Measurements from ENCODE around the gene FRMD5.

GRCh38 chr15:44125879-44126278 lies 69.2 kb downstream of the FRMD5 start:
- TF ChIP-seq CTCF (IDR thresholded peaks at IDR 0.05; ENCODE audit: insufficient read depth, low read length, poor library complexity, severe bottlenecking) (no peak), EZH2phosphoT487 (conservative IDR thresholded peaks at IDR 0.05; ENCODE audit: low read length) (no peak)
